Nephron (organoid): Measurements from ENCODE around the gene TBXAS1.

Source experiments
- H3K27ac Mint-ChIP-seq, 3 experiments: 2 replicates each; pipeline ENCODE4 v1.8.0; 2020; ENCODE audit warnings: mixed read lengths in 3 of 3, mild to moderate bottlenecking in 2 of 3, moderate library complexity in 1 of 3
- H3K27me3 Mint-ChIP-seq: 2 replicates; pipeline ENCODE4 v1.8.0; 2021; ENCODE audit warnings: low read depth, mild to moderate bottlenecking, moderate library complexity, mixed read lengths
- H3K36me3 Mint-ChIP-seq: 2 replicates; pipeline ENCODE4 v1.8.0; 2020; ENCODE audit warnings: low read depth, mixed read lengths
- H3K4me1 Mint-ChIP-seq: 2 replicates; pipeline ENCODE4 v1.8.0; 2020; ENCODE audit warnings: mixed read lengths
- H3K4me3 Mint-ChIP-seq, 3 experiments: 2 replicates each; pipeline ENCODE4 v1.8.0; 2020; ENCODE audit warnings: mild to moderate bottlenecking in 3 of 3, mixed read lengths in 3 of 3, moderate library complexity in 2 of 3
- H3K9me3 Mint-ChIP-seq: 2 replicates; pipeline ENCODE4 v1.8.0; 2020; ENCODE audit warnings: mixed read lengths
- TF ChIP-seq, protein P1 (sequence below), 3 experiments: fragments of 200-600 bp; sonication (generic); IDR thresholded peaks; one replicate each; pipeline ENCODE4 v1.5.0; 2021; ENCODE audit warnings: antibody characterized with exemption in 3 of 3; ENCODE audit not compliant: unreplicated experiment in 3 of 3

Gene TBXAS1

DNA sequence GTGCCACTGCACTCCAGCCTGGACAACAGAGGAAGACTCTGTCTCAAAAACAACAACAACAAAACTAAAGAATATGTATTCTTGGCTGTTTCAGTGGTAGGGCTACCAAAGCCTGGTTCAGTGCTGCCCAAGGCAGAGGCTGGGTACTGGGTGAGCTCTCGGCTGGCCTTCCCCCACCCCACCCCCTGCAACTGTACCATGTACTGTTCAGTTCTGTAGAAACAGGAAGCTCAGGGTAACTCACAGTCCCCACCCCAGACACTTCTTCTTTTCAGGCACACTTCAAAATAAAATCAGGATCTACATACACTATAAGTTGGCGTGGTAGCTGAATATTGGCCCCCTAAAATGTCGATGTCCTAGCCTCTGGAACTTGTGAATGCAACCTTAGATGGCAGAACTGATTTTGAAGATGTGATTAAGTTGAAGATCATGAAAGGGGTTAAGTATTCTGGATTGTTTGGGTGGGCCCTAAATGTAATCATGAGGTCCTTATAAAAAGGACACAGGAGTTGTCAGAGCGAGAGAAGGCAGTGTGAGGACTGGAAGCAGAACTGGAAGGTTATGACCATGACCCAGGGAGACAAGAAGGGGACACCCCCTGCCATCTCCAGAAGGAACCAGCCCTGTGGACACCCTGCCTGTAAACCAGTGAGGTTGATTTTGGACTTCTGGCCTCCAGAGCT lies 31.2 kb downstream of the TBXAS1 start:
- Mint-ChIP-seq H3K4me1 (no peaks in the 10 kb centered on the region), H3K36me3 (peaks cover 11% of the 10 kb centered on the region), H3K27me3 (no peaks in the 10 kb centered on the region), H3K27ac (no peak overlapping the region), H3K9me3 (peaks cover 21% of the 10 kb centered on the region), H3K4me3 (no peak overlapping the region)
- TF ChIP-seq, protein P1, sequence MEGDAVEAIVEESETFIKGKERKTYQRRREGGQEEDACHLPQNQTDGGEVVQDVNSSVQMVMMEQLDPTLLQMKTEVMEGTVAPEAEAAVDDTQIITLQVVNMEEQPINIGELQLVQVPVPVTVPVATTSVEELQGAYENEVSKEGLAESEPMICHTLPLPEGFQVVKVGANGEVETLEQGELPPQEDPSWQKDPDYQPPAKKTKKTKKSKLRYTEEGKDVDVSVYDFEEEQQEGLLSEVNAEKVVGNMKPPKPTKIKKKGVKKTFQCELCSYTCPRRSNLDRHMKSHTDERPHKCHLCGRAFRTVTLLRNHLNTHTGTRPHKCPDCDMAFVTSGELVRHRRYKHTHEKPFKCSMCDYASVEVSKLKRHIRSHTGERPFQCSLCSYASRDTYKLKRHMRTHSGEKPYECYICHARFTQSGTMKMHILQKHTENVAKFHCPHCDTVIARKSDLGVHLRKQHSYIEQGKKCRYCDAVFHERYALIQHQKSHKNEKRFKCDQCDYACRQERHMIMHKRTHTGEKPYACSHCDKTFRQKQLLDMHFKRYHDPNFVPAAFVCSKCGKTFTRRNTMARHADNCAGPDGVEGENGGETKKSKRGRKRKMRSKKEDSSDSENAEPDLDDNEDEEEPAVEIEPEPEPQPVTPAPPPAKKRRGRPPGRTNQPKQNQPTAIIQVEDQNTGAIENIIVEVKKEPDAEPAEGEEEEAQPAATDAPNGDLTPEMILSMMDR (IDR thresholded peaks at IDR 0.05; ENCODE audit: unreplicated experiment in 3 of 3) = no peak

DNA sequence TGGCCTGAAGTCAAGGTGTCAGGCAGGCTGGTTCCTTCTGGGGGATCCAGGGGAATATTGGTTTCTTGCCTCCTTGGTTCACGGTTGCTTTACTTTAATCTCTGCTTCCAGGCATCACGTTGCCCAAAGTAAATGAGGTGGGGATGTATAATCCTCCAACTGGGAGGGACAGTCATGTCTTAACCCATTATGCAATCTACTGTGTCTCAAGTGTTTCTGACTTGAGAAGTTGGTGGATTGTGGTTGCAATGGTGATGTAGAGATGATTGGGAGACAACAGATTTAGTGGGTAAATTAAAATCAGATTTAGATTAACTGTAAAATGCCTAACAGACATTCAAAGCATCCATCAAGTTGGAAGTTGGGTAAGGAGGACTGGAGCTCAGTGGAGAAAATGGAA lies 32.7 kb downstream of the TBXAS1 start:
- TF ChIP-seq, protein P1 (IDR thresholded peaks at IDR 0.05; ENCODE audit: unreplicated experiment in 3 of 3) = no peak
- Mint-ChIP-seq H3K4me3 (no peak overlapping the region), H3K27me3 (no peaks in the 10 kb centered on the region), H3K36me3 (peaks cover 14% of the 10 kb centered on the region), H3K9me3 (peaks cover 23% of the 10 kb centered on the region), H3K4me1 (no peaks in the 10 kb centered on the region), H3K27ac (no peak overlapping the region)

DNA sequence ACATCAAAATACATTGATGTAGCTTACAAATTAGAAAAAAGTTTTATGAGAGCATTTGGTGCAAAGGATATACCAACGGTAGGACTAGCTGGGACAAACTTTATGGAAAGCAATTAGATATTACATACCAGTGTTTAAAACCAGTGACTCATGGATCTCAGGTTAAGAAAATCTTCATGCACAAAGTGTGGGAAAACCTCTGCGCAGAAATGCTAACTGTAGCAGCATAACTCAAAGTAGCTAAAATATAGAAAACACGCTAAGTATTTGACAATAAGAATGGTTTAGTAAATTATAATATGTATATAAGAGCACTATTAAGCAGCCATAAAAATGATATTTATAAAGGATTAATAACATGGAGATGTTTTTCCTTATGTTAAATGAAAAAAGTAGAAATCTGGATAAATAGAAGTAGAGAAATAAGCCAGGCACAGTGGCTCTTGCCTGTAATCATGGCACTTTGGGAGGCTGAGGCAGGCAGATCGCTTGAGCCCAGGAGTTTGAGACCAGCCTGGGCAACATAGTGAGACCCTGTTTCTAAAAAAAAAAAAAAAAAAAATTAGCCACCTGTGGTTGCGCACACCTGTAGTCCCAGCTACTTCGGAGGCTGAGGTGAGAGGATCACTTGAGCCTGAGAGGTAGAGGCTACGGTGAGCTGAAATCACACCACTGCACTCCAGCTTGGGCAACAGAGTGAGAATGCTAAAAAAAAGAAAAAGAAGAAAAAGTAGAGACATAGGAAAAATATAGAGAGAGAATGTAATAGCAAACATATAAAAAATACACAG lies 37.2 kb downstream of the TBXAS1 start:
- H3K4me1 Mint-ChIP-seq = peaks cover 3% of the 10 kb centered on the region
- no peak overlapping the region for H3K4me3 Mint-ChIP-seq
- no peak overlapping the region for H3K27ac Mint-ChIP-seq
- no peaks in the 10 kb centered on the region for H3K27me3 Mint-ChIP-seq
- TF ChIP-seq, protein P1 (IDR thresholded peaks at IDR 0.05; ENCODE audit: unreplicated experiment in 3 of 3) = no peak
- peaks cover 14% of the 10 kb centered on the region for H3K36me3 Mint-ChIP-seq
- peaks cover 25% of the 10 kb centered on the region for H3K9me3 Mint-ChIP-seq

DNA sequence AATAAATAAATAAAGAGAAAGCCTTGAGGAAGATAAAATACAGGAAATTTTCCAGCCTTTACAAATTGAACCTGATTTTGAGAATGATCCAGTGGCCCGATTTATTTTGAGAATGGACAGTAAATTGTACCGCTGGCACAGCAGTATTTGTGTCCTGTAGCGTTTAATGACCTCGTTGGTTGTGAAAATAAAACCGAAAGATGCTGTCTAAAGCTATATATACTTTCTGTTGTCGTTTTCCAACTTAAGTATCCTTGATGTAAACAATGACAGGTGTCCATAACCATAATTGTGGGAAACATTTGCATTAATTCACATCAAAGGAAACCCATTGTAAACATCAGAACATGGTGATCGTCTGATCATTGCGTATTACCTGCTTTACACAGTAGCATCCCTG lies 38.8 kb downstream of the TBXAS1 start:
- H3K27me3 Mint-ChIP-seq = no peaks in the 10 kb centered on the region
- peaks cover 14% of the 10 kb centered on the region for H3K36me3 Mint-ChIP-seq
- peaks cover 18% of the 10 kb centered on the region for H3K9me3 Mint-ChIP-seq
- TF ChIP-seq, protein P1 (IDR thresholded peaks at IDR 0.05; ENCODE audit: unreplicated experiment in 3 of 3) = no peak
- H3K27ac Mint-ChIP-seq = no peak overlapping the region
- peaks cover 9% of the 10 kb centered on the region for H3K4me1 Mint-ChIP-seq
- H3K4me3 Mint-ChIP-seq = no peak overlapping the region

DNA sequence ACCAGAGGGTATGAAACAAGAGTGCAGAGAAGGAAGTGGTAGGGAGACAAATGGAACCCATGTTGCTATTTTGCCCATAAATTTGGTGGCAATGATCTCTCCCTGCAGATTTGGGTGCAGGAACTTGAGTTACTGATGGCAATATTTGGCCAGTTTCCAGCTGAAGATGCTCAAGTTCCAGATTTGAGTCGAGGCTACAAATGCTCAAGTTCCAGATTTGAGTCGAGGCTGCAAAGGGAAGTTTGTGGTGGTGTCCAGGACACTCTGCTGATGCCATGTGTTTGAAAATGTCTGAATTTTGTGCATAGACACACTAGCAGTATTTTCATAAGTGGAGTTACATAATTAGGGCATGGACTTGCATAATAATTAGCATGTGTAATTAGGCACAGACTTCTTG lies 40.8 kb downstream of the TBXAS1 start:
- peaks cover 11% of the 10 kb centered on the region for H3K36me3 Mint-ChIP-seq
- TF ChIP-seq, protein P1 (IDR thresholded peaks at IDR 0.05; ENCODE audit: unreplicated experiment in 3 of 3) = no peak

More for the DNA sequence above, 40.8 kb downstream of the TBXAS1 start:
- H3K9me3 Mint-ChIP-seq = peaks cover 7% of the 10 kb centered on the region
- H3K4me1 Mint-ChIP-seq = peaks cover 9% of the 10 kb centered on the region
- no peaks in the 10 kb centered on the region for H3K27me3 Mint-ChIP-seq
- no peak overlapping the region for H3K27ac Mint-ChIP-seq
- H3K4me3 Mint-ChIP-seq = no peak overlapping the region
